Liver (tissue), 9 donors: ENCODE results near the gene ZNF282. TPM values are rescaled to one million over a fixed set of nuclear protein-coding genes. Genes with fewer than 3 reads are reported as not detected.

Experiments used
- DNase-seq: peaks from one replicate; pipeline ENCODE4 v3.0.0-alpha.2; 2017; ENCODE audit warnings: low spot score
- H3K27ac ChIP-seq, 2 donors: one replicate each; pipeline ENCODE4 v1.7.0; 2013; ENCODE audit warnings: inconsistent platforms in 2 of 2, low read length in 2 of 2, control low read depth in 1 of 2, low read depth in 1 of 2, mild to moderate bottlenecking in 1 of 2
- H3K27me3 ChIP-seq, 4 donors: one replicate each; pipeline versions ENCODE4 v1.6.1 to v1.7.0; 2013; ENCODE audit warnings: low read length in 3 of 4, inconsistent platforms in 1 of 4, mild to moderate bottlenecking in 1 of 4, moderate library complexity in 1 of 4; ENCODE audit not compliant: control insufficient read depth in 4 of 4, insufficient read depth in 4 of 4
- H3K36me3 ChIP-seq, 4 donors: one replicate each; pipeline versions ENCODE4 v1.6.1 to v1.7.0; 2013; ENCODE audit warnings: low read length in 3 of 4, mild to moderate bottlenecking in 3 of 4, low read depth in 1 of 4, moderate library complexity in 1 of 4; ENCODE audit not compliant: control insufficient read depth in 4 of 4, insufficient read depth in 3 of 4
- H3K4me1 ChIP-seq, 4 donors: one replicate each; pipeline versions ENCODE4 v1.6.1 to v1.7.0; 2013; ENCODE audit warnings: low read length in 3 of 4, mild to moderate bottlenecking in 3 of 4, moderate library complexity in 1 of 4; ENCODE audit not compliant: control insufficient read depth in 4 of 4, insufficient read depth in 4 of 4
- H3K4me3 ChIP-seq, 3 donors: one replicate each; pipeline versions ENCODE4 v1.6.1 to v1.7.0; 2013; ENCODE audit warnings: low read length in 3 of 3, control low read depth in 1 of 3, low read depth in 1 of 3, mild to moderate bottlenecking in 1 of 3
- H3K9ac ChIP-seq, 2 donors: one replicate each; pipeline ENCODE4 v1.7.0; 2013; ENCODE audit warnings: low read length in 2 of 2, mild to moderate bottlenecking in 2 of 2, moderate library complexity in 2 of 2, control low read depth in 1 of 2, low read depth in 1 of 2
- H3K9me3 ChIP-seq, 4 donors: one replicate each; pipeline versions ENCODE4 v1.6.1 to v1.7.0; 2013; ENCODE audit warnings: low read length in 3 of 4; ENCODE audit not compliant: control insufficient read depth in 4 of 4
- ATF3 ChIP-seq: IDR thresholded peaks from 2 replicates; pipeline ENCODE4 v1.6.1; 2016; ENCODE audit warnings: antibody characterized with exemption
- CTCF ChIP-seq: fragments of 150-350 bp; IDR thresholded peaks from 2 replicates; pipeline ENCODE4 v1.5.1; 2017; ENCODE audit warnings: improper control_type of control experiment, low read depth, low read length; ENCODE audit not compliant: missing input control
- EGR1 ChIP-seq, 2 donors: IDR thresholded peaks; 2 replicates each; pipeline ENCODE4 v1.6.1; 2016 to 2018; ENCODE audit warnings: antibody characterized with exemption in 2 of 2, low read depth in 2 of 2
- FOXA1 ChIP-seq: IDR thresholded peaks from 2 replicates; pipeline ENCODE4 v1.6.1; 2016; ENCODE audit warnings: antibody characterized with exemption
- FOXA2 ChIP-seq: IDR thresholded peaks from 2 replicates; pipeline ENCODE4 v1.6.1; 2016; ENCODE audit warnings: antibody characterized with exemption
- GABPA ChIP-seq, 2 donors: IDR thresholded peaks in 1 of 2; conservative IDR thresholded peaks in 1 of 2; 2 replicates each; pipeline ENCODE4 v1.6.1; 2016; ENCODE audit warnings: antibody characterized with exemption in 2 of 2, mild to moderate bottlenecking in 1 of 2, moderate library complexity in 1 of 2
- HNF4G ChIP-seq: IDR thresholded peaks from 2 replicates; pipeline ENCODE4 v1.6.1; 2016; ENCODE audit warnings: antibody characterized with exemption
- JUND ChIP-seq, 2 donors: IDR thresholded peaks; 2 replicates each; pipeline ENCODE4 v1.6.1; 2016; ENCODE audit warnings: antibody characterized with exemption in 2 of 2
- MAX ChIP-seq: IDR thresholded peaks from 2 replicates; pipeline ENCODE4 v1.6.1; 2016; ENCODE audit warnings: antibody characterized with exemption
- NR2F2 ChIP-seq: IDR thresholded peaks from 2 replicates; pipeline ENCODE4 v1.6.1; 2016; ENCODE audit warnings: antibody characterized with exemption
- RAD21 ChIP-seq, 2 donors: IDR thresholded peaks; 2 replicates each; pipeline ENCODE4 v1.6.1; 2016; ENCODE audit warnings: antibody characterized with exemption in 2 of 2, mild to moderate bottlenecking in 2 of 2
- REST ChIP-seq: IDR thresholded peaks from 2 replicates; pipeline ENCODE4 v1.6.1; 2016; ENCODE audit warnings: antibody characterized with exemption, mild to moderate bottlenecking
- RXRA ChIP-seq, 2 donors: IDR thresholded peaks; 2 replicates each; pipeline ENCODE4 v1.6.1; 2017 to 2018; ENCODE audit warnings: antibody characterized with exemption in 2 of 2, mild to moderate bottlenecking in 1 of 2
- SP1 ChIP-seq: IDR thresholded peaks from 2 replicates; pipeline ENCODE4 v1.6.1; 2018; ENCODE audit warnings: antibody characterized with exemption, mild to moderate bottlenecking
- TAF1 ChIP-seq: conservative IDR thresholded peaks from 2 replicates; pipeline ENCODE4 v1.6.1; 2016; ENCODE audit warnings: antibody characterized with exemption, mild to moderate bottlenecking
- YY1 ChIP-seq: IDR thresholded peaks from 2 replicates; pipeline ENCODE4 v1.6.1; 2016; ENCODE audit warnings: antibody characterized with exemption, mild to moderate bottlenecking
- ZBTB33 ChIP-seq: IDR thresholded peaks from 2 replicates; pipeline ENCODE4 v1.6.1; 2016; ENCODE audit warnings: antibody characterized with exemption
- WGBS: extraction: QIAGEN DNeasy Blood & Tissue Kit; methylation state at CpG from one replicate; pipeline ENCODE4 v1.1.7; 2013; 5-methylcytosine and 5-hydroxymethylcytosine counted together
- polyA plus RNA-seq, 2 donors: library from polyadenylated mRNA; stranded (reverse) in 1 of 2; unstranded in 1 of 2; fragments of 200-250 nt in 1 of 2; fragments of >200 nt in 1 of 2; fragmentation: Nextera tagmentation in 1 of 2; extraction: Ambion mirVana in 1 of 2; gene quantifications; one replicate each; pipeline versions ENCODE4 v1.2.1 to v1.2.3, GENCODE V29; 2013 to 2015
- total RNA-seq, 2 donors: library from RNA; depleted of rRNA; stranded (reverse); fragments of >200 nt; gene quantifications; one replicate each; pipeline ENCODE4 v1.2.3, GENCODE V29; 2014
- donor health status: healthy.
- donor health status: healthy.
- donor health status: healthy.
- donor health status: healthy.
- donor health status: healthy.

Gene ZNF282
- total and polyA plus RNA-seq, 4 donors = 2.0 to 78.6 (median 13.1) TPM

- peaks cover 18 to 65% (median 36%) of the 10 kb centered on the region in 4 donors for H3K36me3 ChIP-seq
Measured at GRCh38 chr7:149220534-149220933, 25.2 kb downstream of the ZNF282 start.

More at GRCh38 chr7:149220534-149220933, 25.2 kb downstream of the ZNF282 start:
- TF ChIP-seq HNF4G (no peak), TAF1 (no peak), MAX (no peak), YY1 (no peak), CTCF (no peak), RAD21 (IDR thresholded peaks at IDR 0.05) (no peak), JUND (IDR thresholded peaks at IDR 0.05) (no peak), ZBTB33 (no peak), FOXA2 (no peak), REST (no peak), SP1 (no peak), GABPA (IDR thresholded peaks at IDR 0.05 in 1 of 2, conservative IDR thresholded peaks at IDR 0.05 in 1 of 2) (no peak), FOXA1 (no peak), NR2F2 (no peak), RXRA (IDR thresholded peaks at IDR 0.05) (no peak), ATF3 (no peak), EGR1 (IDR thresholded peaks at IDR 0.05; ENCODE audit: low read depth in 2 of 2) (no peak)
- no peaks in the 10 kb centered on the region for H3K9me3 ChIP-seq
- no peaks in the 10 kb centered on the region for H3K4me1 ChIP-seq
- H3K4me3 ChIP-seq = no peak overlapping the region
- H3K9ac ChIP-seq = no peak overlapping the region
- WGBS = 85% methylated on average over 6 of the region's 6 CpGs
- no peaks in the 10 kb centered on the region for H3K27me3 ChIP-seq
- DNase-seq = no peak
- no peak overlapping the region for H3K27ac ChIP-seq
